HG03442 (cell line): Measurements from ENCODE around the gene MCF2L.
"Not testable (repeated sequence)": the region's sequence is repeated elsewhere in the genome, so short reads cannot be mapped to it uniquely, and the experiment has no call there.

Source experiments
- ATAC-seq: cut with Tn5 transposase; IDR thresholded peaks from one replicate; pipeline ENCODE4 v1.9.1; 2021; ENCODE audit warnings: mild to moderate bottlenecking, moderate library complexity; ENCODE audit not compliant: unreplicated experiment

Gene MCF2L

DNA sequence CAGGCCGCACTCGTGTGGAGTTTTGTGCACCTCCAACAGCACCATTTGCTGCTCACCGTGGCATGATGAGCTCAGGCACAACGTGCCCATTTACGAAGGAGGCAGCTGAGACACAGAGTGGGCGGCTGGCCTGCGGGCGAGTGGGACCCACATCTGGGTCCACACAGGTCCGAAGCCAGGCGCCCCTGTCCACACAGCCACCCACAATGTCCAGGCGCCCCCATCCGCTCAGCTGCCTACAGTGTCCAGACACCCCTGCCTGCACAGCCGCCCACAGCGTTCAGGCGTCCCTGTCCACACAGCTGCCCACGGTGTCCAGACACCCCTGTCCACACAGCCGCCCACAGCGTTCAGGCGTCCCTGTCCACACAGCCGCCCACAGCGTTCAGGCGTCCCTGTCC is 94.1 kb downstream of the MCF2L start:
- no peak for ATAC-seq

GRCh38 chr13:113064000-113064533 is 95.1 kb downstream of the MCF2L start:
- ATAC-seq: no peak

GRCh38 chr13:113064534-113065405 is 95.8 kb downstream of the MCF2L start:
- ATAC-seq: no peak

DNA sequence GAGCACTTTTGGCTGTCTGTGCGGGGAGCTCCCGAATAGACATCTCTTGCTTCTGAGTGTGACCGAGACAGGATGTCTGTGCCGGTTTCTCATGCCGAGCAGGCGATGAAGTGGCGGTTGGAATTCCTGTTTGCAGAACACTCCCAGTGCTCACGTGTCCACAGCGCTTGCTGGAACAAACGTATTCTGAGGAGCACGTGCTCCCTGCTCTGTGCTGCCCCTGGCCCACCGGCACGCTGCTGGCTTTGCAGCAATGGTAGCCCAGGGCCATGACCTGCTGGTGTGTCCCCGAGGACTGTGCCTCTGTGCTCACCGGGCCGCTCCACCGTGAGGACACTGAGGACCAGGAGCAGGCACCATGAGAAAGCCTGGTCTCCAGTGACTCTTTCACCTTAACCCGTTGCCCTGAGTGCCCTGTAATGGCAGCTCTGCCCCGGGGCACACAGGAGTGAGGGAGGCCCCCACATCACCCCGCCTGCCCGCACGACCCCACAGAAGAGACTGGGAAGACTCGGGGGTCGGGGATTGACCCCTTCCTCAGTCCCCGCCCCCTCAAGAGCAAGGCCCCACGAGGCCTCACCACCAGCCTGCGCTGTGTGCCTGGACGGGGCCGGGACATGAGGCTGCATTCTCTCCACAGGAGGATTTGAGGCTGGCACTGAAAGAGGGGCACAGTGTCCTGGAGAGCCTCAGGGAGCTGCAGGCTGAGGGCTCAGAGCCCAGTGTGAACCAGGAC is 96.6 kb downstream of the MCF2L start:
- no peak for ATAC-seq

- ATAC-seq: no peak
Observed at GRCh38 chr13:113066142-113066455, 97.1 kb downstream of the MCF2L start.

DNA sequence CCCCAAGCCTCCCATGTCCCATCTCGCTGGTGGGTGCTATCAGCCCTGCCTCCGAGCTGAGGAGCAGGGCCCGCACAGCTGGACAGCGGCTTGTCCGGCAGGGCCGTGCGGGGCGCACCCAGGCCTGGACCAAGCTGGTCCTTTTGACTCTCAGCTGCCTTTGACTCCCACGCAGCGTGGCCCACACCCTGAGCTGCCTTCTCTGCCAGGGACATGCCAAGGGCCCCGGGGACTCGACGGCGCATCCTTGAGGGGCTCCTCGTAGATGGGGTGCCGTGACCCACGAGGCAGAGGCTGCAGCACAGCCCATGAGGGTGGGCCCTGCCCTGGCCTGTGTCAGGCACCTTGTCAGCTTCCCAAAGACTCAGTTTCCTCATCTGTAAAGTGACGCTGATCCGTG is 97.7 kb downstream of the MCF2L start:
- no peak for ATAC-seq

GRCh38 chr13:113069861-113070805 is 101.1 kb downstream of the MCF2L start:
- ATAC-seq: no peak

- no peak for ATAC-seq
Observed at GRCh38 chr13:113070855-113071254, 101.8 kb downstream of the MCF2L start.

DNA sequence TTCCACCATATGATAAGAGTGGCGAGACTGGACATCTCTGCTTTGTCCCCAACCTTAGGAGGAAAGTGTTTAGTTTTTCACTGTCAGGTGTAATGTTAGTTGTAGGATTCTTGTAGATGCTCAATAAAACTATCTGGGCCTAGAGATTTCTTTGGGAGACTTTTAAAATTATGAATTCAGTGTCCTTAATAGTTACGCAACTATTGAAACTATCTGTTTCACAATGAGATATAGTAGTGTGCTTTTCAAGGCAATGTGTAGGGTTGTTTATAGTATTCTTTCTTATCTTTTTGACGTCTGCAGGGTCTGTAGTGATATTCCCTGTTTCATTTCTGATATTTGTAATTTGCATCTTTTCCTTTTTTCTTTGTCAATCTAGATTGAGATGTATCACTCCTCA is 103.4 kb downstream of the MCF2L start:
- no peak for ATAC-seq

DNA sequence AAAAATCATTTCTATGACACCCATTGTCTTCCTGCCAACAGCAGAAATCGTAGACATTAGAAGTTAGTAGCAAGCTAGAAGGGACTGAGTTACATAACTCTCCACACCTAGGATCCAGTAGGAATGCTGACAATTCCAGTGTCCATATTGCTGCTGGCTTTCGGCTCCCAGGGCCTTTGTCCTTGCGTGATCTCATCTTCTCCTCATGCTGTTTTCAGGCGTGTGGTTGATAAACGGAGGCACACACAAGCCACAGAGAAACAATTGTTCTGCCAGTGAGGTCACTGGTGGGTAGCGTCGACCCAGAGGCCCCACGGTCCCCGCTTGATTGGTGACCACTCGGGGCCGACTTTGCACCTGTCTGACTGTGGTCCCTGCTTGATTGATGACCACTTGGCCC is 104.9 kb downstream of the MCF2L start:
- ATAC-seq: no peak

DNA sequence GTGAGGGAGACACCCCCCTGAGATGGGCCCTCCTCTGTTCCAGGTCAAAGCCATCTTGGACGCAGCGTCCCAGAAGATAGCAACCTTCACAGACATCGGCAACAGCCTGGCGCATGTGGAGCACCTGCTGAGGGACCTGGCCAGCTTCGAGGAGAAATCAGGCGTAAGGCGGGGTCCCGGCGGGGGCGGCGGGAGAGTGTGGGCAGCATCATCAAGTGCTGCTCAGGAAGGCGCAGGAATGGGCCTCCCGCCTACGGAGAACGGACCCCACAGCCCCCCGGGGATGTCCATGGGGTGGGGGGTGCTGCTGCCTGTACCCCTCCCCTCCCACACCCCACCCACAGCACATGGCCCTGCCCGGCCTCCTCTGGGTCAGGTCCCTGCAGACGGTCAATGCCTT is 105.4 kb downstream of the MCF2L start:
- ATAC-seq: no peak

GRCh38 chr13:113074876-113075275 is 105.9 kb downstream of the MCF2L start:
- no peak for ATAC-seq

DNA sequence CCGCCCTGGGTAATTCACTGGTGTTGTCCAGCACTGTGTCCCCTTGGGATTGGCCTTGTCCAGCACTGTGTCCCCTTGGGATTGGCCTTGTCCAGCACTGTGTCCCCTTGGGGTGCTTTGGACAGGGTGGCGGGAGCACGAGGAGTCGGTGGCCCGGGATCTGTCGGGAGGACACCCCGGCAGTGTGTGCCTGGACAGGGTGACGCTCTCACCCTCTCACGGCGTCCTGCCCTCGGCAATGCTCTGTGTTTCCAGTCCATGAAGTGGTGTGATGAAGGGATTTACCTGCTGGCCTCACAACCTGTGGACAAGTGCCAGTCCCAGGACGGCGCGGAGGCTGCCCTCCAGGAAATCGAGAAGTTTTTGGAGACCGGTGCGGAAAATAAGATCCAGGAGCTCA is 106.7 kb downstream of the MCF2L start:
- no peak for ATAC-seq

DNA sequence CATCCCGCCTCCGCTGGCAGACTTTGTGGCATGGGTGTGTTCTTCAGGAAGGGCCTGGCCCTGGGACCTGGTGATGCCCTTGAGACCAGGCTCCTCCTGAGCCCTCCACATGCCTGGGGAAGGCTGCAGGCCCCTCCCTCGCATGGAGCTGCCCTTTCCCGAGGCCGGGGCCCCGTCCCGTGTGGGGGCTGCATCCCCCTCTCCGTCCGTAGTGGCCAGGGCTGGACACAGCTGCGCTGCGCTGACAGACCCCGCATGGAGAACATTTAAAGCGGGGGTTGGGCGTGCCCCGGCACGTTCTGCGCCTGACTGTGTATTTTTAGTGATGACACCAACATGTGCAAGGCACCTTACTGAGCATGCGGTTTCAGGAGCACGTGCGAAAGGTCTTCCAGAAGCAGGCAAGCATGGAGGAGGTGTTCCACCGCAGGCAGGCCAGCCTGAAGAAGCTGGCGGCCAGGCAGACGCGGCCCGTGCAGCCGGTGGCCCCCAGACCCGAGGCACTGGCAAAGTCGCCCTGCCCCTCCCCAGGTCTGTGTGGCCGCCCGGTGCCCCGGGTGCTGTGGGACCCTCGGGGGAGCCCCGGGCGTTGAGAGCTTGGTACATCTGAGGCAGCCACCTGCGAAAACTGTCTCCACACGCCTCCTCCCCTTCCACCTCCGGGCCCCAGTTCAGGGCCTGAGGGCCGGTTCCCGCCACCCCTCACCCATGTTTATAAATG is 107.8 kb downstream of the MCF2L start:
- ATAC-seq: no peak

GRCh38 chr13:113077566-113077952 is 108.5 kb downstream of the MCF2L start:
- no peak for ATAC-seq

DNA sequence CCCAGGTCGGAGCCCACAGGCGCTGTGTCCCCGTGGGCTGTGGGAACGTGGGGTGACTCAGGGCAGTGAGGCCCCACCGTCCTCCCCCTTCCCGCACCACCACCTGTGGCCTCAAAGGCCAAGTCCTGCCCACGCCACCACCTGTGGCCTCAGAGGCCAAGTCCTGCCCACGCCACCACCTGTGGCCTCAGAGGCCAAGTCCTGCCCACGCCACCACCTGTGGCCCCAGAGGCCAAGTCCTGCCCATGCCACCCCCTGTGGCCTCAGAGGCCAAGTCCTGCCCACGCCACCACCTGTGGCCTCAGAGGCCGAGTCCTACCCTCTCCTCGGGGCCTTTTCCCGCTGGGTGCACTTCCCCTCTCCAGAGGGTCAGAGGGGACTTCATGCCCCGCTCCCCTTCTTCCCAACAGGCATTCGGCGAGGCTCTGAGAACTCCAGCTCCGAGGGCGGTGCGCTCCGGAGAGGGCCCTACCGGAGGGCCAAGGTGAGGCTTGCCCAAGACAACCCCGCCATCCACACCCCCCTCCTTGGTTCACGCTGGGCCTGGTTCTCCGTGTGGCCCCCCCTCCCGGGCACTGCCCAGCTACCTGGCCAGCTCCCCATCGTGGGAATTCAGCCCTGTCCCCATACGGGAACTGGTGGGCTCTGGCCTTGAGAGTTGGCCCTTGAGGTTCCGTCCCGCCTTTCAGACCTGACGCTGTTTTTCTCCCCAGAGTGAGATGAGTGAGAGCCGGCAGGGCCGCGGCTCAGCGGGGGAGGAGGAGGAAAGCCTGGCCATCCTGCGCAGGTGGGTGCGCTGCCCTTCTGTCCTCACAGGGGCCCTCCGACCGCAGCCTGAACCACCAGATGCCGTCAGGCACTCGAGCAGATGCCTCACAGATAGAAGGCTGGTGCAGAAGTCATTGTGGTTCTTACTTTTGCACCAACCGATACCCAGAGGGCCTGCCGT is 109.2 kb downstream of the MCF2L start:
- ATAC-seq: no peak

DNA sequence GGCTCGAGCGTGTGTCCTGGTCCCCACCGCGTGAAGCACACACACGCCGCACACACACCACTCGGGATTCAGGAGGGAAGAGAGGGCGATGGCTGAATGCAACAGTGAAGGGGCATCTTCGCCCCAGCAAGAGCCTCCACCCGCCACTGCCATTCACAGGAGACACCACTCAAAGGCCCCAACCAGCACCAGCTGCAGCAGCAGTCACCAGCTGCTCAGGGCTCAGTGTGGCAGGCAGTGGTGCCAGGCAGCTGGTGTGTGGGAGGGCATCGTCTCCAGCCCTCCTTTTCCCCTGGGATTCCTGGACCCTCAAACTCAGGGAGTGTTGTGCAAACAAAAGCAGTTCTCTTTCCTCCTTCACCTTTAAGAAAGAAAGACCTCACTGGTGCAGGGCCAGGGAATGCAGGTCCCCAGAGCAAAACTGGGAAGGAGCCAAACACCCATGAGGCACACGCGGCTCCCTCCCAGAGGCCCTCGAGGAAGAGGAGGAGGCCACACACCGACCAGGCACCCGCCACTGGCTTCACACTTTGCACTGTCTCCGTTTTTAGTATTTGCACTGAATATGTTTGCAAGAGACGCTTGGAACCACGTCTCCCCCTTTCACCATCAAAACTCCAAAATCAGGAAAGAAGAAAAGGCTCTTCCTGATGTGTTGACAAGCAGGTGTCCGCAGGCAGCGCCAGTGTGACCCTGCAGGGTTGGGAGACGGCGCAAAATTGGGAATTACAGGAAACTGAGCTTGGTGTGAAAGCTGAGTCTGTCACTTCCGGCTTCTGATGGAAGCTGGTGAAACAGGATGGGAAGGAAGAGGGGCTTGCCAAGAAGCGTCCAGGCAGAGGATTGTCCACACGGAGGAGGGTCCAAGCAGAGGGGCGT is 110.1 kb downstream of the MCF2L start:
- ATAC-seq: no peak

DNA sequence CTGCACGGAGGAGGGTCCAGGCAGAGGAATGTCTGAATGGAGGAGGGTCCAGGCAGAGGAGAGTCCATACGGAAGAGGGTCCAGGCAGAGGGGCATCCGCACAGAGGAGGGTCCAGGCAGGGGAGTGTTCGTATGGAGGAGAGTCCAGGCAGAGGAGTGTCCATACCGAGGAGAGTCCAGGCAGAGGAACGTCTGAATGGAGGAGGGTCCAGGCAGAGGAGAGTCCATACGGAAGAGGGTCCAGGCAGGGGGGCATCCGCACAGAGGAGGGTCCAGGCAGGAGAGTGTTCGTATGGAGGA is 110.7 kb downstream of the MCF2L start:
- not testable (repeated sequence) for ATAC-seq
